Activated CD4-positive, alpha-beta T cell treated with anti-CD3 and anti-CD28 coated beads, Interleukin-2, amount 50 U/mL, for 1 hour (primary cell): ENCODE results near the gene NRBF2.

Experiments
- DNase-seq: peaks from one replicate; pipeline ENCODE4 v3.0.0-alpha.2; 2020

The NRBF2 gene

DNA sequence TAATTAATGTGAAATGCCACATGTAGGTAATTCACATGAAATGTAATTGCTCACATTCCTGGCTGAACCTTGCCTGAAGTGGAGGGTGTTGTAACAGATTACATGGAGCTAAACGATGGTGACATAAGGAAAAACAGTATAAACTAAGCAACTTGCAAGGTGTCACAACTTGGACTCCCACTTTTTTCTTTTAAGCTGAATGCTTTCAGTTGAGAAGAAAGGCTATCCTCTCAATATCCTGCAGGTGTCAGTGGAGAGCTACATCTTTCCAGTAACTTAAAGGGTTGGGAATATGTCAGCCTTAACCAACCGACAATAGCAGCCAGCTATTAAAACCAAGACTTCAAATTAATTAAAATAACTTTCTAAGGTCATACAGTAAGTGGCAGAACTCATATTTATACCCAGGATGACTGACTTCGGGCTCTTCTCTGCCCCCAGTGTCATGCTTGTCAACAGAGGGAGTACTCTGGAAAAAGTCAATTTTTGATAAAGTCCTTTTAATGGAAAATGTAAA is 33.7 kb downstream of the NRBF2 start:
- DNase-seq: no peak

DNA sequence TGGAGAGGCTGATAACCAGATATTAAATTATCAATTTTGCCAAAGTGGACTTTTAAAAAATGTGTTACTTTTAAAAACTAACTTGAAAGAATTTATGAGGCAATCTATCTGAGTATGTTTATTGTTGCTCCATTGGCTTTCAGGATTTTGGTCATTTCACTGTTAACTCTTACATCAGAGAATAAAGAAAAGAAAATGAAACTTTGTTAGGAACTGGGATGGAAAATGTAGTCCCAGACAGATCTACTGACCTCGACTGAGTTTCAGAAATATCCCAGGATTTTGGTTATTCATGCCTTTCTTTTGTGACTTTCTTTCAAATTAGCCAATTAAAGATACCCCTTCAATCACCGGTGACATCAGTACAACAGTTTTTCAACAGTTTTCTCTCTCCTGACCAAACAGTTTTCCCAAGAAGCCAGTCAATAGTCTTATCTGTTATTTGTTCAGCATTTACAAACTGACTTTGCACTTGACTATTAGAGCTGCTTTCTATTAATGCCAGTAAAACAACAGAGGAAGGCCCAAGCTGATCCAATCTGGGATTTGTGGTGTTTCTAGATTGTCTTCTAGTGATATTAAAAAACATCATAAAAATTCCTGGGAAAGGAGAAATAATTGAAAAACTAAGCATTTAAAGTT is 35.8 kb downstream of the NRBF2 start:
- no peak for DNase-seq

DNA sequence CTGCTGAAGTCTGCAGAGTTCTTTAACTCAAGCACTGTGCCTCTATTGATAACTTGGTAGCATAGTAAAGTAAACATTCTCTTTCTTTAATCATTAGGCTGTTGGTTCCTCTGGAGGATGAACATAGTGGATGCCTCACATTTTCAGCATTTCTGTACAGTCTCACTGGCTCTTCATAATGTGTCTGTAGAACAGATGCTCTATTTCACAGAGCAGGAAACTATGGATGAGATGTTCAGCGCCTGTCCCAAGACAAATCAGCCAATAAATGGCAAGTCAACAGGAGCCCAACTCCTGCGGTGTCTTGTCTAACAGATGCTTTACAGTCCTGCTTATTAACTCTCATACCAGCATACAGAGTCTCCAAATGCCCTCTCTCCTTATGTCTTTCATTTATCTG is 36.5 kb downstream of the NRBF2 start:
- DNase-seq: no peak

DNA sequence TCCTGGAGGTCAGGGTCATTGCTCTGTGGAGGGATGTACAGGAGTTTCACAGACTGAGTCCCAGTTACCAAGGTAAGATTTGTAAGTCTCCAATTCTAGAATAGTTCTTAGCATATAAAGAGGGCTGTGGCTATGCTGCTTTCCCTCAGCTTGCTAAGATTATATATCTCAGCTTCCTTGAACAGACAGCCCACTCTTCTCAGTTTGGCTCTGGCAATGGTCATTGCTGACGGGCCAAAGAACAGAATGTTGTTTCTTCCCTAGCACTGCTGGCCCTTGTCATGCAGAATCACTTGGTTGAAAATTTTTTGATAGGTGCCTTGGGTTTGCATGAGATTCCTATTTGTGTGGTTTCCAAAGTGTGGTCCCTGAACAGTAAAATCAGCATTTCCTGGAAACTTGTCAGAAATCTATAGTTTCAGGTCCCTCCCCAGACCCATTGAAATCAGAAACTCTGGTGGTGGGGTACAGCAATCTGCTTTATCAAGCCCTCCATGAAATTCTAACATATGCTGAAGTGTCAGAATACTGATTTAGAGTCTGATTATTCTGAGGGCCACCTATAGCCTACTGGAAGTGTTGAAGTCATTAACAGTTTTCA is 38.2 kb downstream of the NRBF2 start:
- DNase-seq: no peak

DNA sequence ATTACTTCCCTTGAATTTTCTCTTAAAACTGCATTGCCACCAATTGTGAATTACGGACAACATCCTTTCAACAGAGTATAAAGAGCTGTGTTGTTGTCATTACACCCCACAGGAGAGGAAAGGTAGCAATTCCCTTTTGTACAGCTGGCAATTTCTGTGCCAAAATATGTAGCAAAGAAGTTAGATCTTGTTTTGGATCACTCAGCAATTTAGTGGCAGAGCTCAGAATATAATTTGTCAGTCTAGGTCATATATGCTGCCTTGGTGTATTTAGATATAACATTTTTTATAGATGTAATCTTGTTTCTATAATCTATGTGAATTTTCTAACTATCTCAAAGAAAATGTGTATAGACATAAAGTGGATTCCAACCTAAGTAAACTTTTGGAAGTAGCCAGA is 38.8 kb downstream of the NRBF2 start:
- no peak for DNase-seq

DNA sequence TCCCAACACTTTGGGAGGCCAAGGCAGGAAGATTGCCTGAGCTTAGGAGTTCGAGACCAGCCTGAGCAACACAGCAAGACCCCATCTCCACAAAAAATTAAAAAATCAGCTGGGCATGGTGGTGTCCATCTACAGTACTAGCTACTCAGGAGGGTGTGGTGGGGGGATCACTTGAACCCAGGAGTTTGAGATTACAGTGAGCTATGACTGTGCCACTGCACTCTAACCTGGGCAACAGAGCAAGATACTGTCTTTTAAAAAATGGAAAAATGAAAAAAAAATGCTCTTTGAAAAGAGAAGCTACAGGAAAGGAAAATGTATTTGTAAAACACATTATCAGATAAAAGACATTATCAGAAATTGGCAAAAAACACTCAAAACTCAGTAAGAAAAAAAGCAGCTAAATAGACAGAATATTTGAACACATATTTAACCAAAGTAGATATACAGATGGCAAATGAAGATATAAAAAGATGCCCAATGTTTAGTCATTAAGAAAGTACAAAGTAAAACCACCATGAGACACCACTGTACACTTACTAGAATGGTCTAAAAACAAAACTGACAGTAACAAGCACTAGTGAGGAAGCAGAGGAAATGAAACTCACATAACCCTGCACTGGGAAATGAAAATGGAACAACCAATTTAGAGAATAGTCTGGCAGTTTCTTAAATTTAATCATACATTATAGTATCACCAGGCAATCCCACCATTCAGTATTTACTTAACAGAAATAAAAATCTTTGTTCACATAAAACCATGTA is 40.5 kb downstream of the NRBF2 start:
- DNase-seq: no peak

DNA sequence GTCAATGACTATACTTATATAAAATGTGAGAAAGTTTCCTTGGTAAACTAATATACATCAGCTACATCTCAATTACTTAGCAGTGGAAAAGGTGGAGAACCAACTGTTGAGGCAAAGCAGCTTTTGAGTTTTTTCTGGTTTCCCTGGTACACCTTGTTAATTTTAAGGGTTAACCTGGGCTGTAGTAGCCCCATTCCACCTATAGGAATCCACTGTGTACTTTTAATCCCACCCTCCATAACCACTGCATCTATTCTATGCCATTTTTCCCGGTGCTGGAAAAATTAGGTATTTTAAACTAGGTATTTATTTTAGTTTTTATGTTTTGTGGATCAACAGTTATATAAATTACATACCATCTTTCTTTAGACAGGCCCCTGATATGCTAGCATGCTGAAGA is 42.4 kb downstream of the NRBF2 start:
- DNase-seq: no peak

DNA sequence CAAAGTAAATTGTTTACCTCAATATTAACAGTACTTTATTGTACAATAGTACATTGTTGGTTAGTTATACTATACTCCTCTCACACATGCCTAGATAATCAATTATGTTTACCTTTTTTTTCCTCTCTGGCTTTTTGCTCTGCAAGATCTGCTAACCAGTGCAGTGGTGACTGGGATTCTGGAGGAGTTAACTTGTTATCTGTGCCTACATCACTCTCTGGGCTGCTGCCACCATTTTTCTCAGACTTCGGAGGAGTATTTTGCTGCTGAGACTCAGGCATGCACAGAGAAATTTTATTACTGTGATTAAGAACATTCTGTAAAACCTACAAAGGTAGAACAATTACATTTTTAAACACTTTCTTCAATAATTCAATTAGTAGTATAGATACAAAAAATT is 59.7 kb downstream of the NRBF2 start:
- DNase-seq: no peak

DNA sequence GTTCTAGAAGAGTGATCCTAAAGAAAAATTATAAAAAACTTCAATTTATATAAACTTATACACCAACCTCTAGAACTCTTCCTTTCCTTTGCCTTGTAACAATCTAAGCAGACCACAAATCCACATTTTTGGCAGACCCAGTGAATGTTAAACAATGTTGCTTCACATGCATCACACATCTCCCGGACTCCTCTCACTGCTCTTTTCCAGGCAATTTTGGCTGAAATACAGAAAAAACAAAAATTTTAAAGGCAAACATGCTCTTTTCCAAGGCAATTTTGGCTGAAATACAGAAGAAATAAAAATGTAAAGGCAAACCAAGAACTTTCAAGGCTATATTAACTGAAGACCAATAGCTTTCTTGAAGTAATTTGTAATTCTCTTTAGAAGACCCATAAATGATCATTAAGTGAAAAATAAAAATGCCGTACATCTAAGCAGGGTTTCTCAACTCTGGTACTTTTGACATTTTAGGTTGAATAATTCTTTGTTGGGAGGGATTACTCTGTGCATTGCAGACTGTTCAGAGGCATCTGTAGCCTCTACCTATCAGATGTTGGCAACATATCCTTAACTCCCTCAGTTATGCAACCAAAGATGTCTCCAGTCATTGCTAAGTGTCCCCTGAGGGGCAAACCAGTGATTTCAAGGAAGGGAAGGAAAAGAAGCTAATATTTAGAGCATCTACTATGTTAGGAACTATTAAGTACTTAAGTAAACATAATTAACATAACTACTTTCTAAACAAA is 64.4 kb downstream of the NRBF2 start:
- no peak for DNase-seq

DNA sequence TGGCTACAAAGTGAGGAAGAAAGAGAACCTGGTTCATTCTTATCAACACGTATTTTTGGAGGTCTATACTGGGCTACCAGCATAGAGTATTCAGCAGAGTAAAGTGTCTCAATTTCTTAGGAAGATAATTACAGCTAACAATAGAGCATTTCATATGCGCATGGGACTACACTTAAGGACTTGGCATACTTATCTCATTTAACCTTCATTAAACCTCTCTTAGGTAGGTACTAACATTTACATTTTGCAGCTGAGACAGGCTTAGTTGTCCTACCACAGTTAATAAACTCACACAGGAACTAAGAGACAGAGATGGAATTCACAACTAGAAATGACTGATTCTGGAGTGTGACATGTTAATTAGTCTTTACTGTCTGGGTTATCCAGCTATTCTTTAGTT is 66.6 kb downstream of the NRBF2 start:
- no peak for DNase-seq

DNA sequence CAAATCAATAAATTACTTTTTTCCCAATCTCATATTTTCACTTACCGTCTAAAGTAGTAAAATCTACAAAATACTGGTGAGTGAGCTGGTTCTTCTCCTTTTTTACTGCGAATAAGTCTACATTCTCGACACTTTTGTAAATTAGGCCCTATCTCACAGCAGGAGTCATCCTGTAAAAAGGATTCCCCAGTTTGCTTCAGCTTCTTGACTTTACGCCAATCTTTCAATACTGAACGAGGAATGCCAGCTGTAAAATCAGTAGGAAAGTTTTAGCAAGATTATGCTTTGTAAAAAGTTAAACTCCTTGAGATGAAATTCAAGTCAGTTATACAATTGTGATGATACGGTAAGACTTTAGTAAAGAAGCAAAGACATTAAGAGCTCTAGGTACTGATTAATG is 67.3 kb downstream of the NRBF2 start:
- DNase-seq: no peak

DNA sequence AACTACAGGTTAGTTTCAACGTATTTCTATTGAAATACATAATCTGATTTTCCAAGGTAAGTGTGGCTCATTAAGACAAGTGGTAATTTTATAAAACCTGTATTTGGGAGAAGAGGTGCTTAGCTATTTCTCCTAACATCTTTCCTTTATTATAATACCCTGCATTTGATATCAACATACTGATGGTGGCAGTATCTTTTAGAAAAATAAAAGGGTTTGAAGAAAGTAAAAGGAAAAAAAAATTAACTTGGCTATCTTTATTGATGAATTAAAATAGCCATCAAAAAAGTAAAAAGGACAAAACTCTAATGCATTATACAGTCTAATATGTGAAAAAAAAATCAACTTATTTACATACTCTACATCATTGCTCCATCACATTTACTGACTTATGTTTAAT is 68.0 kb downstream of the NRBF2 start:
- DNase-seq: no peak
